ENCODE measurements around the gene PET117. TPM values are rescaled to one million over a fixed set of nuclear protein-coding genes. Genes with fewer than 3 reads are reported as not detected.

PET117 gene
- total RNA-seq: 10.7 TPM in 2 replicates

DNA sequence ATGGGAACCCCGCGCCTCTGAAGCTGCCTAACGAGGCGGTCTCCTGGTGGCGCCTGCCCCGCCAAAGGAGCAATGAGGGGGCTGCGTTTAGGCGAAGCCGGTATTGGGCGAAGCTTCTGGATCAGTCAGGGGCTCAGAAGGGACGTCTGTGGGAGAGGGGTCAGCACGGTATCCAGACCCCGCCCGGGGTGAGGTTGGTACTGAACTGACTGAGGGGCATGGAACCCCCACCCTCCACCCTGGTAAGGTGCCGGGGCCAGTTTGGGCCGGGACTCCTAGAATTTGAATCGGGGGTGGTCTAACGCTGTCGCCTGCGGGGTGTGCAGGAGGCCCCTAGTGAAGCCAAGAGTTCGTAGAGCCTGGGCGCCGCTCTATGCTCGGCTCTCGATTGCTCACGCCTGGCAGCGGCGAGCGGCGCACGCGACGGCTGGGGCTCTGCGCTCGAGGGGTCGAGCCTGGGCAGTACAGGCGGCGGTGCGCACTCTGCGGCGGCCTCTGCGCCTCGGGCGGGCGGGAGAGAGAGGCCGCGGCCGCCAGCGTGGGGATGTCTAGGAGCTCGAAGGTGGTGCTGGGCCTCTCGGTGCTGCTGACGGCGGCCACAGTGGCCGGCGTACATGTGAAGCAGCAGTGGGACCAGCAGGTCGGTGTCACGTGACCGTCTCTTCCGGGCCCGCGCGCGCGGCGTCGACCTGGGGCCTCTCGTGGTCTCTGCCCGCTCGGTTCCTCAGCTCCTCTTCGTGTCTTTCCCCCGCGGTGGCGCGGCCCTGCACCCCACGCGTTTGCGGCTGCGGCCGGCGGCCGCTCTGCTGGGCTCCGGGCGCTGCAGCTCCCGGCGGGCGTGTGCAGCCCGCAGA is at the start of gene PET117, which contains the start of gene KAT14:
Gene PET117, plus strand, starts transcription at position 452 of the 854 bp plus-strand sequence. Its CDS starts 93 bp downstream, at position 545.
Gene KAT14, plus strand, starts transcription at position 452 of the 854 bp plus-strand sequence. CDS start 4,798 bp downstream, outside the sequence.

Other genes with a start within 250 kb of the PET117 start
- gene SNX5, start 169.1 kb upstream of the PET117 start, total RNA-seq: 64.7 and 99.1 TPM in 2 replicates
- 5.6 and 9.6 TPM in 2 replicates for gene MGME1, start 168.8 kb upstream of the PET117 start, total RNA-seq
- not detected in 2 replicates for gene OVOL2, start 79.9 kb upstream of the PET117 start, total RNA-seq
- gene KAT14, start within 50 bp of the PET117 start, total RNA-seq: 10.8 and 15.1 TPM in 2 replicates
- gene ZNF133, start 150.7 kb downstream of the PET117 start, total RNA-seq: 19.5 and 28.5 TPM in 2 replicates